ENCODE results near the gene GPX3. TPM values are rescaled to one million over a fixed set of nuclear protein-coding genes. Genes with fewer than 3 reads are reported as not detected.

GPX3 gene
- total RNA-seq, 1 experiment from 2014 or later: 62.3 TPM

DNA sequence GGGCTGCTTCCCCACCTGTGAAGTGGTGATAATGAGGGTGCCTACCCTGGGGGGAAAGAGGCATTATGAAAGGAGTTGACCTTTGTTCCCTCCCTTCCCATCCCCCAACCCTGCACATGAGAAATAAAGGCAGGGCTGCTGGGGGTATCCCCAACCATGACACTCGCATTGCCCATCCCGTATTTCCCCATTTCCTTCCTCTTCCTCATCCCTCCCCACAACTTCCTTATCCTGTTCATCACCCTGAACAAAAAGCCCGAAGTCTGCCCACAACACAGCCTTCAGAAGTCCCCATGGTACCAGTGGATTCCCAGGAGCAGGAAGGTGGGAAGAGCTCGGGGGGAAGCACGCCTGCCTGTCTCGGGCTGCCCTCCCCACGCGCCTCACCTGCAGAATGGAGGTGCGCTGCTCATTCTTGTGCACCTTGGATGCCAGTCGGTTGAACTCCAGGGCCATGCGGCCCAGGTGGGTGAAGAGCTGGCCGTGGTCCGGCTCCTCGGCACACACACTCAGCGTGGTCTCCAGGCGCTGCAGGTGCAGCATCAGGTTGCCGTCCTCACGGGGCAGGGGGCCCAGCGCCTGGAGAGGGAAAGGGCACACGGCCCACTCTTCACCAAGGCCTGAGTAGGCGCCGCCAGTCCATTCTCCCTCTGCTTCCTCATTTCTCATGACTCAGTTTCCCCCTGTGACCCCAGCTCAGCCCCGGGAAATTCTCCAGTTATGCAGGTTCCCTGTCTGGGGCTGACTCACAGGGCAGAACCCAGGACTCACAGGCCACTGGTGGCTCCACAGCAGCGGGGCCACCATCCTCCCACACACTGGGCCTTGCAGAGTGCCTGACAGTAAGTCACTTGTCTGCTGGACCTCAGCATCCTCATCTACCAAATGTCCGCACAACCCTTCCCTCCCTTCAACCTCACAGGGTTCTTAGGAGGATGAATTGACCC, 36.3 kb downstream of the GPX3 start:
- no peak for DNase-seq (ENCODE audit: low read depth)

DNA sequence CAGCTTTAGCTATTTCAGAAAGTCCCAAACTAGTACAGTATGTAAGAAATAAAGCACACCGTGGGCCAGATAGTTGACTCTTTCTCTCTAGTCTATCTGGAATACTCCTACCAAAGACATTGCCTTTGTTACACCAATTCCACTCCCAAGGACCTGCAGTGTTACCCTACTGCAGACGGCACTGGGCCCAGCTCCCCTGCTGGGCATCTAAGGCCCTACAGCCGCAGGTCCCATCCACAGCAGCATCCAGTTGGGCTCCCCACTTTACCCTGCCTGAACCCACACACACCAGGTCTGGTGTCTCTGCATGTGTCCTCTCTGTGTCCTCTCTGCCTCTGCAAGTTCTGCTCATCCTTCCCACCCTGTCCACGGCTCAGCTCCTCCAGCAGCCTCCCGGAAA, 37.9 kb downstream of the GPX3 start:
- no peak for DNase-seq (ENCODE audit: low read depth)

DNA sequence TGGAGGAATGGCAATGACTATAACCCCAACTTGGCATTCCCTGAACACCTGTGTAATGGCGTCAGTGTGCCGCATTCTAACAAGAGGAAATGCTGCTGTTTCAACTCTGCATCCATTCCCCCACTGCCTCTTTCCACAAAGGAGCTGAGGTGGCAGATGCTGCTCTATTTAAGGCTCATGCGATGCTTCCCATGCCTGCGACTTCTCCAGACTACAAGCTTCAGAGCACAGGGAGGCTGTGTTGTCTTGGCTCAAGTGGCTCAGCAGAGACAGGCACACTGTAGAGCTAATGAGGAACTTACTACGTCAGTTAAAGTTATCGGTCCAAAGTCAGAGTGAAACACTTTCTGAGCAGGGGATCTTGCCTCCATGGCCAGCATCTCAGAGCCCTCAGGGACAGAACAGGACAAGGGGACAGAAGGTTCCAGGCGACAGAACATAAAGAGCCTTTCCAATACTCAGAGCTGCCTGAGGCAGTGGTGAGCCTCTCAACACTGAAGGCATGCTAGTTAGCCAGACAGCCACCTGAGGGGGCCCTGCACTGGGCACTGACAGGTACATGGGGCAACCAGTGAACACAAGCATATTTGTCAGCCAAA, 38.6 kb downstream of the GPX3 start:
- DNase-seq (ENCODE audit: low read depth): peak; percentile 67

DNA sequence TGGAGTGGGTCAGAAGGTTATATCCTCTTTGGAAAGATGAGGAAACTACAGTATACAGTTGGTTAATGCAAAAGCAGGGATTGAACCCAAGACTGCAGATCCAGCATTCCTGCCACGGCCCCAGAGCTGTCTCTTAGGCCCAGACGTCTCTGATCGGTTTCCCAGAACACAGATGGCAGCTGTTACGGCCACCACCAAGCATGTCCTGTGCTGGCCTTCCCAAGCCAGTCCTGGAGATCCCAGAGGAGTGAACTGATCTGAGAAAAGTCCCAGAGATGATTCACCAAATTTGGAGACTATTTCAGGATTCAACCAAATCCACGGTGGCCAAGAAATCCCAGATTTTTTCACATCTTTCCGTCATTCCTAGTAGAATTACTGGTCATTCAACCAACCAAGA, 40.4 kb downstream of the GPX3 start:
- no peak for DNase-seq (ENCODE audit: low read depth)

DNA sequence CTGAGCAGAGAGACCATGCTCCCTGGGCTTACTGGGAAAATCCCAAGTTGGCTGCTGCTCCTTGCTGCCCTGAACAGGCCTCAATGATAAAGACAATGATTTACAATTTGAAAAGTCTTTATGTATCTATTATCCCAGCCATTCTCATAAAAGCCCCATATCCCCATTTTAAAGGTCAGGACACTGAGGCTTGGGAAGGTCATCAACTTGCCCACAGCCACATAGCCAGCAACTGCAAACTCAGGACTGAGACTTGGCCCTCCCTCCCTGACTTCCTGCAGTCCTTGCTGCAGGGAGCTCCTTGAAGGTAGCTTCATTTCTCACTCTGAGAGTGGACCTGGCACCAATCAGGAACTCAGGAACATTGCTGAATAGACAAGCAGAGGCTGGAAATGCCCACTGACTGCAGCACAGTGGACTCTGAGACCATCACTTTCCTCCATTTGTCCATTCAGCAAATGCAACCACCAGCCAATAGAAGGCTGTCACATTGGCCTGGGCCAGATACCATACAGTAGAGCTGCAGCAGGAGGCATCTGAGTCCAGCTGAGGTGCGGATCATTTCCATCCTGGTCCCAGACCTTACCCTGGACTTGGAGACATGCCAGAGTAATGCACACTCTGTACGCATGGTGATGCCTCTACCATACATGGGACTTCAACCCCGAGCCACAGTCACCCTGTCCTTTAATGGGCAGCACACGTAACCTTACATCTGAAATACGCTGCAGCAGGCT, 42.2 kb downstream of the GPX3 start:
- no peak for DNase-seq (ENCODE audit: low read depth)

DNA sequence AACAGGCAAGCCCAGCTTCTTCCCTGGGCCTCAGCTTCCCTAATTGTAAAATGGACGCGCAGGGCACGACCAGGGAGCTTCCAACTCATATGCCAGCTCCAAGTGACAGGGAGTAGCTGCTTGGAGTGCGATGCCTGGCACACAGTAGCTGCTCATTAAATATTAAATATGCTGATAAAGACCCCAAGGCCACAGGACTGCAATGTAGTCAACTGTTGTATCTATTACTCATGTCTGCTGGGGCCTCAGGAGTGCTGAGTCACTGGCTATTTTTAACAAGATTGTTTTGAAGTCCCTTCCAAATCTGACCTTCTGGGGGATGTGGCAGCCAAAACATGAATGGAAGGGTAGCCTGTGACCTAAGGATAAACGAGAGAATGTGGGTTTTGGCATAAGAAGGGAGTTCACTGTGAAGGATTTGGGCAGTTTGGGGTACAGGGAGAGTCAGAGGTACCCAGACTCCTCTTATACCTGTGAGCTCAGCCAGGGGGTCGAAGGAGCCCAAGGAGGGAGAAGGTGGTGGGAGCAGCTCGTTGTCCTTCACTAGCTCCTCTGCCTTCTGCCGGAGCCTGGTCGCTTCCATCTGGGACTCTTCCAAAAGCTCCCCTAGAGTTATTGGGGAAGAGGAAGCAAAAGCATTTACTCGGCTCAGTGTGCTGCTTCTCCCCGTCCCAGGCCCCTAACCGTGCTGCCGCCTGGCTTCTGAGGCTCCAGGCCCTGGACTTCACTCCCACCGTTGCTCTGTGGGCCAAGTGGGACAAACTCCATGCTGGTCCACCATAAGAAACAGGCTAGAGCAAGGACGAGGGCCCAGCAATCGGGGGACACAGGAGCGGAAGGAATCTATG, 43.0 kb downstream of the GPX3 start:
- peak; percentile 94 for DNase-seq (ENCODE audit: low read depth)

DNA sequence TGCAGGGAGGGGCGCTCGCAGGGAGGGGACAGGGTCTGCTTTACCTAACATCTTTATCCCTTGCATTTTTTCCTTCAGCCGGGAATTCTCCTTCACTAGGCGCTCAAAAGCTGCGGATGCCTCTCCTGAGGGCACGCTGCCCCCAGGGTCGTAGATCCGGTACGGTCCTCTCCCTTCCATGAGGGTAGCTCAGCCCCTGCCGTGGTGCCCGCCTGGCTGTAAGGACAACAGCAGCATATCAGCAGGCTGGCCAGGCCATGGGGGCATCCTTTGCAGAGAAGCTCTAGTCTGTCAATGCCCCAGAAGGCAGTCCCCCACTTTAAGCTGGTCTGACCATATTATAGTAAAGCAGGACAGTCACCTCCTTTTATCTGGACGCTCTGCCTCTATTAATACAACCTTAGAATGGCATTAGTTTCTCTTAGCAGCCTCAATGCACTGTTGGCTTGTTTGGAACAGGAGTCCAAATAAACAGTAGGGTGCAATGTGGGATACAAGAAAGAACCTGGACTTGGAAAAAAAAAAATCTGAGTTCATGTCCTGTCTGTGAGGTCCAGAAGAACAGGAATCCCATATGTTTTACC, 44.6 kb downstream of the GPX3 start:
- no peak for DNase-seq (ENCODE audit: low read depth)

DNA sequence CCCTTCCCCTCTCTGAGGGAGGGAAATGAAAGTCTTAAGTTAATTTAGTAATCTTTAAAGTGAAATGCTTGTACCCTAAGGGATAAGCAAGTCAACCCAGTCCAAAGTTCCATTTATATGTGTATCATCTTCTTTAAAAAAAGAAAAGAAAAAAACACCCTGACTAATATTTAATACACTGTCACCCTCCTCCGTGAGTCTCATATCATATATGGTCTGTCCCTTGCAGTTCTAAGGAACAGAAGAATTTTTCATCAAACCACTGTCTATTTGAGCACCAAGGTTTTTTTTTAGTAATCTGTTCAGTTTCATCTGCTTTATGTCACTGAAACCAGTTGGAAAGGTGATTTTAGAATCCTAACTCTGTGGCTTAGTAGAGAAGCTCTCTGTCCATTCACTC, 45.2 kb downstream of the GPX3 start:
- no peak for DNase-seq (ENCODE audit: low read depth)

DNA sequence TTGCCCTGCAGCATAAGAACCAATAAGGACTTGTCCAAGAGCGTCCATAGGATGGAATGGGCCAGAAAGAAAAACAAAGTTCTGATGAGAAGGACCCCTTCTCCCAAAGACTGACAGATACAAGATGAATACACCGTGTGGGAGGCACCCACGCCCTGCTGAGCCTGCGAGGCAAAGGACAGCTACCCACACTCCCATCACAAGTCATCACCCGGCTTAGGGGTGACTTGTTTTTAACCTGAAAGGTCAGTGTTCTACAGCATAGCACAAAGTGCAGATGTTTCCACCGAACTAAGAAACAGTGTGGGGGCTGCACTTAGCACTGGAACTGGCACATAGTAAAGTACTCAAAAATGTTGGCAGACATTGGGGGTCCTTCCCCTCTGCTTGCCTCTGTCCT, 46.5 kb downstream of the GPX3 start:
- no peak for DNase-seq (ENCODE audit: low read depth)

DNA sequence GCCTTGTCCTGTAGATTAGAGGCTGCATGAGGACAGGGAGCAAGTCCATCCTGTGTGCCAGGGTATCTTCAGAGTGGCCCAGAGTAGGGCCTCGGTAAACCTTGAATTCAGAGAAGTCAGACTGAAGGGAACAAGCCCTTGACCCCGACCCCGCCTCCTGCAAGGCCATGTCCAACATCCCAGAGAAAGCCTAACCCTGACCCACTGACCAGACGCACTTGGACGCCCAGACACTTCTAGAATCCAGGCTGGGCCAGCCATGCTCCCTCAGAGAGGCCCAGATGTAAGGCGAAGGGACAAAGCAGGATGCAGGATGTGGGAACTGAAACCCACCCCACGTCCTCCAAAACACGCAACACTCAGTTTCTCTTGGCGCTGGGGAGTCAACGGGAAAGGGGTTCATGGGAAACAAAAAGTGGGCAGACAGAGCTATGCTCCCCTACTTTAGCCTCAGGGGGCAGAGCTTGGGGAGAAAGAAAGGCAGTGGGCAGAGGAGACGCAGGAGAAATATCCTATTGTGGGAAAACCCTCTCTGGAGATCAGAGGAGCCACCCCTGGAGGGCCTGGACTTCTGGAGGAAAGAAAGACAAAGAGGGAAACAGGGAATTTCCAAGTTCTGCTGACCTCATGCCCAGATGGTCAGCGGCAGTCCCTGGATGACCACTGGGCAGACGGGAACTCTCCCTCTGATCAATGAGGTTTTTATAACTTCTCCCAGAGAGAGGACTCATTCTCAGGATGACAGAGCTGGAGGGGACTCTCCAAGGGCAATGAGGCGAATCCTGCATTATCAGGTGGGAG, 47.4 kb downstream of the GPX3 start:
- peak; percentile 39 for DNase-seq (ENCODE audit: low read depth)

DNA sequence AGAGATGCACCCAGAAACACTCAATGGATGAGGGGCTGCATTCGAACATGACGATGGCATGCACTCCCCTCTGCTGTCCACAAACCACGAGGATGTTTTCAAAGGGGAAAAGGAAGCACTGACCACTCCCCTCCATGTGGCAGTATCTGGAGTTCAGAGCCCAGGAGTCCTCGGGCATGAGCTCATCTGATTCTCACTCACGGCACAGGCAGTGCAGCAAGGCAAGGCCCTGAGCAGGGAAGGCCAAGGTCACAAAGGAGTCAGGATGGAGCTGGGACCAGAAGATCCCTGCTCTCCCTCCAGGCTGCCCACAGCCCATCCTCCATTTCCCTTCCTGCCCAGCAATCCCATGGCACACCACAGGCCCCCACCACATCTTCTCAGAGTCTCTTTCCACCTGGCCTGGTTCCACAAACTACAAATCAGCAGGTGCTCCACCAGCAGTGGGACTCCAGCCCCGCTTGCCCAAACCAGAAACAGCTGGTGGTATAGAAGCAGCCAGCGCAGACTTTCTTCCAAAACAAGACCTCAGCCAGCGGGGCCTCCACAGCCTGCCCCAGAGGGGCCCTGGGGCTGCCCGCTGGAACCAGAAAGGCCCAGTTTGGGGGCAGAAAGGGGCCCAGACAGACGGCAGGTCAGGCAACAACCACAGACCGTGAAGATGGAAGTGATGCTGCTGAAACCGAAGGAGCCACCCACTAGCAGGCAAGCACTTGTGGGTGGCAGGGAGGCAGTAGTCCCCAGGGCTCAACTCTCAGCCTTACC, 48.2 kb downstream of the GPX3 start:
- DNase-seq (ENCODE audit: low read depth): peak; percentile 48

DNA sequence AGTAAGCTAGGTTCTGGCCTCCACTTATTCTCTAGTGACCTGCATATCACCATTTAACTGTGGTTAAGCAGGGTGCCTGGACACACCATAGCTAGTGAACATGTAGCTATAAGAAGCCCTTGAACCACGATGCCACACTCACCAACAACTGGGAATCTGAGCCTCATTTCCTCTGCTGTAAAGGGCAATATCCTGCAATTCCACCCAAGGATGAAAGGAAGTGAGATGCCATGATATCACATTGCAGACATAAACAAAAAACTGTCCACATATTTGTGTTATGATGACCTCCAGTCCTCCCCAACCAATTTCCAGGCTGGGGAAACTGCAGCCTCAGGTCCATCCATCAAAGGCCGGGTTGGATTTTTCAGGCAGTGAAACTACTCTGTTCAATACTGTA, 50.1 kb downstream of the GPX3 start:
- peak; percentile 65 for DNase-seq (ENCODE audit: low read depth)

DNA sequence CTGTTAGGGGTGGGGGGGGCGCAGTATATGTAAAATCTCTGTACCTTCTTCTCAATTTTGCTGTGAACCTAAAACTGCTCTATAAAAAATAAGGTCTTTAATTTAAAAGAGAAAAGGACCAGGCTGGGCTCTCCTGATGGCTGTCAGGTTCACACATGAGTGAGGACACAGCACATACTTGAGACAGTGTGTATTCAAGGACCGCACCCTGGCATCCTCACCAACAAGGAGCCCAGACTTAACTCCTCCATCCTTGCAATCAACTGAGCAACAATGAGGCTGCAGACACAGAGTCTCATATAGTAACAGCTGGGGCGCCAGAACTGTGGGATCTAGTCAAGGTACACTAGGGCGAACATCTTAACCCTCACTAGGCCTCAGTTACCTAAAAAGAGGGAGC, 50.6 kb downstream of the GPX3 start:
- no peak for DNase-seq (ENCODE audit: low read depth)

DNA sequence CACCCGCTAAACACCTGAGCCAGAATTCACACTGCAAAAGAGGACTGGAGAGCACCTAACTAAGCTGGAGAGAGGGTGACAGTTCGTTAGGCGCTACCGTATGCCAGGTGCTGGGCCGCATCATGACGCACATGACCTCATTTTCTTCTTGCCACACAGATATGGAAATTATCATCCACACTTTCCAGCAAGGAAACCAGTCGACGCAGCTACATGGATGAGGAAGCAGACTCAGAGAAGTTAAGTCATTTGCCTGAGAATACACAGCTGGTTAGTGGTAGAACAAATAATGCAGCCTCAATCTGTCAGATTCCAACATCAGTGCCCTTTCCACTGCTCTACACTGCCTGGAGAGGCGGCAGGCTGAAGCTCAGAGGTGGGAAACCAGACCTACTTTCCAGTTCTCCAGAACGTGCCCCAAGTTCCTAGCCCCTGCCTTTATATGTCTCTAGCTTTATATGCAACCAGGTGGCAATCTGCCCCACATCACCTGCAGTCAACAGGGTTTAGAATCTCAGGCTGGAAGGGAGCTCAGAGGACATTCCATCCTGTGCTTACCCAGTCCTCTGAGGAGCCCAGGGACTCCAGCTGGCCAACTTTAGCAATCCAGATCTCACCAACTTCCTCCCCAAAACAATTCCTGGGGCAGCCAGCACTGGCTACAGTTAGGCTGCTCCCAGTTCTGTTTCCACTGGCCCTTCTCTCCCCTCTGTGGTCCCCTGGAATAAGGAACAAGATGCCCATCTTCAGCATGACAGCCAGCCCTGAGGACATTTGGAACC, 51.6 kb downstream of the GPX3 start:
- DNase-seq (ENCODE audit: low read depth): peak; percentile 41

DNA sequence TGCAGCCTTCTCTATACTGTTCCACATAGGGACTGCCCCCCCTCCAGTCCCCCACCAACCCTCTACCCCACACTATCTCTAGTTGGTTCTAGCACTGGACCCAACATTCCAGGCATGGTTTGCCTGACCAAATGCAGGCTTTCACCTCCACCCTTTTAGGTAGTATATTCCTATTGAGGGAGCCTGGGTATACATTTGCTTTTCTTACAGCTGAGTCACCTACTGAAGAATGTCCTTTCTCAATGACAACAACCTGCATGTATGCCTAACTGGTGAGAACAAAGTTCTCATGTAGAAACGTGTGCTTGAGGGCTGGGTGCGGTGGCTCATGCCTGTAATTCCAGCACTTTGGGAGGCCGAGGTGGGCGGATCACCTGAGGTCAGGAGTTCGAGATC, 52.2 kb downstream of the GPX3 start:
- DNase-seq (ENCODE audit: low read depth): peak; percentile 92

DNA sequence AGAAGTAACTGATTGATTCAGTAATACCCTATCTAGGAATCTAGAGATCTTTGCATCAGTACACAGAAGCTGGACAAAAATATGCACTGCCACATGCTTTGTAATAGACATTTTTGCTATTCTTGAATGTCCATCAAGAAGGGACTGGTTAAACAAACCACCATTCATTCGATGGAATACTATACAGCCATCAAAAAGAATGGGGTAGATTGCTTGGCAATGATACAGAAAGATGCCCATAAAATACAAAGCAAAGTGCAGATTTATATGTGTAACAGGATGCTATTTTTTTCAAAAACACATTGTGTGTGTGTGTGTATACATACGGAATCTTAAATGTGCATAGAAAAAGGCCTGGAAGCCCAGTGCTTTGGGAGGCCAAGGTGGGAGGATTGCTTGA, 52.9 kb downstream of the GPX3 start:
- DNase-seq (ENCODE audit: low read depth): no peak

DNA sequence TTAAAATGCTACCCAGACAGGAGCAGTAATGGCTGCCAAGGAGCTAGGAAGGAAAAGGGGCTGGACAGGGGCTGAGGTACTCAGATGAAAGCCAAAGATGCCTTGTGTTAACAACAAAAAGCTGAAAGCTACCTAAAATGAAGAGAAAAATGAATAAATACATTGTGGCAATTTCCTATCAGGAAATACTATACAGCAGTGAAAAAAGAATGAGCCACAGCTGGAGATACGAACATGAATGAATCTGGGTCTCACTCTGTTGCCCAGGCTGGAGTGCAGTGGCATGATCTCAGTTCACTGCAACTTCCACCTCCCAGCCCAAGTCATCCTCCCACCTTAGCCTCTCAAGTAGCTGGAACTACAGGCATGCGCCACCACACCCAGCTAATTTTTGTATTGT, 54.2 kb downstream of the GPX3 start:
- no peak for DNase-seq (ENCODE audit: low read depth)

DNA sequence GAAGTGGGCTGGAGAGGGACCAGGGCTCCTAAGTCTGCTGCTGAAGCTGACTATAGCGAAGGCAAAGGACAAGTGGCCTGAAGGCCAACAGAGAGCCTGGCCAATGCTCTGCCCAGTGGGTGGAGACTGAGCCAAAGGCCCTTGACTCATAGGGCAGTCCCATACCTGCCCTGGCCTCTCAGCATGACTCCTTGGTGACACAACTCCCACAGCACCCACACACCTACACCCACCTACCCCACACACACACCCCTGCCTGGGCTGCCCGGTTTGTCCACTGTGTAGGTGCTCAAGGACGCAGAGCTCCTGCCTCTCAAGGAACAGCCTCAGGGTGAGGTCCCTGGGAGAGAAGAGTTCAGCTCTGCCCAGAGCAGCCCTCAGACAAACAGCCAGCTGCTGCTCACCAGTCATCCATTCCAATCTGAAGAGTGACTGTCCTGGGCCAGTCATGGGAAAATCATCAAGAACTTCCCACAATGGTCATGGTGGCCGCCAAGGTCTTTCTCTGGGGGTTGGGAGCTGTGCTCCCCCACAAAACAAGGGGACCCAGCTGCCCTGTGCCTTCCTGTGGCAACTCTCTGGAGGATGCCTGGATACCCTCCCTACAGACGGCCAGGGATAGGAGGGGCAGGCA, 55.4 kb downstream of the GPX3 start:
- DNase-seq (ENCODE audit: low read depth): peak; percentile 87
